K562 (cell line): Measurements from ENCODE around the gene PRDM16. TPM values are rescaled to one million over a fixed set of nuclear protein-coding genes. Genes with fewer than 3 reads are reported as not detected.

Experiments
- ATAC-seq: fragments of 200-7000 bp; cut with Tn5 transposase; 3 replicates; pipeline ENCODE4 v1.9.1; 2020; ENCODE audit warnings: moderate library complexity
- BruUV-seq: library from RNA; stranded (reverse); fragments of 400-500 nt; replicated peaks from 2 replicates; lab custom pipeline; 2021; lab: Mats Ljungman, UMichigan
- CTCF ChIA-PET: fragments of 300-600 bp; formaldehyde crosslinking; extraction: SDS; loops from one replicate; lab custom pipeline; 2021; ENCODE audit warnings: low intra/inter-chr PET ratio; lab: Yijun Ruan, JAX
- POLR2A ChIA-PET: fragments of 300-600, 350-650 bp; sonication (Branson Sonifier 250); formaldehyde crosslinking; extraction: SDS; loops from one replicate; lab custom pipeline; 2021; ENCODE audit warnings: antibody characterized with exemption, inconsistent platforms; lab: Yijun Ruan, JAX
- DNase-seq, 4 experiments: peaks; one replicate each; pipeline versions ENCODE4 v3.0.0 to v3.0.0-alpha.2; 2011 to 2018; ENCODE audit warnings: low spot score in 3 of 4, mixed read lengths in 3 of 4; ENCODE audit errors: extremely low read depth in 1 of 4
- FAIRE-seq: peaks from 2 replicates; lab custom pipeline; 2011; peaks lifted over from hg19 to GRCh38; lab: Jason Lieb, UNC
- H2AFZ ChIP-seq: 2 replicates; pipeline ENCODE4 v1.6.0; 2011; ENCODE audit warnings: low read depth, low read length, control low read depth, inconsistent platforms
- H3K27ac ChIP-seq: fragments of 200-600 bp; 3 replicates; pipeline ENCODE4 v1.8.0; 2011; ENCODE audit warnings: low read depth, mild to moderate bottlenecking, control low read depth, inconsistent platforms, low read length, moderate library complexity, mixed read lengths; ENCODE audit errors: extremely low read depth
- H3K27me3 ChIP-seq, 2 experiments: fragments of 300-600 bp in 1 of 2; 2 replicates in 1 of 2; 3 replicates in 1 of 2; pipeline versions ENCODE4 v1.6.0 to v1.8.0; 2011; ENCODE audit warnings: inconsistent platforms in 2 of 2, low read length in 2 of 2, mild to moderate bottlenecking in 1 of 2, mixed read lengths in 1 of 2, moderate library complexity in 1 of 2; ENCODE audit not compliant: control insufficient read depth in 2 of 2, insufficient read depth in 2 of 2
- H3K36me3 ChIP-seq: fragments of 300-600 bp; 3 replicates; pipeline ENCODE4 v1.8.0; 2011; ENCODE audit warnings: mild to moderate bottlenecking, low read length, inconsistent platforms; ENCODE audit not compliant: control insufficient read depth, insufficient read depth
- H3K4me1 ChIP-seq, 2 experiments: fragments of 200-600 bp in 1 of 2; replicated peaks in 1 of 2; 2 replicates in 1 of 2; 3 replicates in 1 of 2; pipeline versions ENCODE4 v1.5.1 to v1.8.0; 2011; ENCODE audit warnings: inconsistent platforms in 2 of 2, low read length in 2 of 2, mild to moderate bottlenecking in 1 of 2, mixed read lengths in 1 of 2, moderate library complexity in 1 of 2; ENCODE audit not compliant: control insufficient read depth in 2 of 2, insufficient read depth in 2 of 2
- H3K4me2 ChIP-seq: 2 replicates; pipeline ENCODE4 v1.6.1; 2011; ENCODE audit warnings: low read length, control low read depth, inconsistent platforms, mixed read lengths; ENCODE audit not compliant: insufficient read depth
- H3K4me3 ChIP-seq: fragments of 200-600 bp; sonication (generic), shearing (Covaris generic); 2 replicates; pipeline ENCODE4 v1.5.1; 2016; ENCODE audit warnings: control low read depth, inconsistent platforms
- H3K79me2 ChIP-seq: fragments of 200-600 bp; 3 replicates; pipeline ENCODE4 v1.8.0; 2011; ENCODE audit warnings: low read length, inconsistent platforms; ENCODE audit not compliant: control insufficient read depth, insufficient read depth
- H3K9ac ChIP-seq, 2 experiments: 2 replicates each; pipeline versions ENCODE4 v1.6.0 to v1.6.1; 2011; ENCODE audit warnings: low read depth in 2 of 2, low read length in 2 of 2, control low read depth in 1 of 2, inconsistent platforms in 1 of 2, mild to moderate bottlenecking in 1 of 2, mixed read lengths in 1 of 2; ENCODE audit not compliant: insufficient read depth in 1 of 2
- H3K9me1 ChIP-seq: one replicate; pipeline ENCODE4 v1.6.0; 2011; ENCODE audit warnings: inconsistent platforms, mild to moderate bottlenecking, low read length, moderate library complexity; ENCODE audit not compliant: control insufficient read depth, insufficient read depth
- H3K9me3 ChIP-seq: replicated peaks from 2 replicates; pipeline ENCODE4 v1.5.1; 2011; ENCODE audit warnings: low read depth, low read length, inconsistent platforms; ENCODE audit not compliant: control insufficient read depth, insufficient read depth
- H4K20me1 ChIP-seq: replicated peaks from 2 replicates; pipeline ENCODE4 v1.6.1; 2011; ENCODE audit warnings: low read length, inconsistent platforms, mixed read lengths; ENCODE audit not compliant: control insufficient read depth, insufficient read depth
- CREB1 ChIP-seq, 2 experiments: sonication (generic) in 1 of 2; formaldehyde crosslinking in 1 of 2; IDR thresholded peaks; 2 replicates each; pipeline versions ENCODE4 v1.6.1 to v1.8.0; 2012 to 2022; ENCODE audit warnings: inconsistent platforms in 1 of 2, mild to moderate bottlenecking in 1 of 2, missing genetic modification reagents in 1 of 2, moderate library complexity in 1 of 2
- ETV1 ChIP-seq: fragments of 450-650 bp; conservative IDR thresholded peaks from 2 replicates; pipeline ENCODE4 v1.6.1; 2016; ENCODE audit warnings: missing genetic modification characterization, control low read depth, low read depth, missing compliant biosample characterization
- JUN ChIP-seq, 2 experiments: sonication (generic) in 1 of 2; formaldehyde crosslinking in 1 of 2; IDR thresholded peaks; 2 replicates each; pipeline versions ENCODE4 v1.6.1 to v1.8.0; 2012 to 2022; ENCODE audit warnings: borderline replicate concordance in 2 of 2, mild to moderate bottlenecking in 2 of 2, improper control_type of control experiment in 1 of 2, low read depth in 1 of 2, low read length in 1 of 2, missing genetic modification reagents in 1 of 2
- NCOA1 ChIP-seq: fragments of 450-650 bp; IDR thresholded peaks from 2 replicates; pipeline ENCODE4 v1.6.1; 2016; ENCODE audit warnings: low read depth
- NCOA6 ChIP-seq: fragments of 450-650 bp; IDR thresholded peaks from 2 replicates; pipeline ENCODE4 v1.6.1; 2017; ENCODE audit warnings: mild to moderate bottlenecking
- PREB ChIP-seq: sonication (generic); formaldehyde crosslinking; IDR thresholded peaks from 2 replicates; pipeline ENCODE4 v1.8.1; 2023; ENCODE audit warnings: mild to moderate bottlenecking, missing genetic modification reagents
- RUNX1 ChIP-seq: sonication (generic); IDR thresholded peaks from 2 replicates; pipeline ENCODE4 v1.6.1; 2016; ENCODE audit warnings: antibody characterized with exemption, low read depth
- ZNF324 ChIP-seq: fragments of 250-450 bp; sonication (Bioruptor Pico); IDR thresholded peaks from 2 replicates; pipeline ENCODE4 v1.4.0; 2020; ENCODE audit warnings: mild to moderate bottlenecking
- WGBS: fragments of 100-300 bp; shearing (Covaris generic); methylation state at CpG from one replicate; pipeline ENCODE4 v1.1.6; 2016; ENCODE audit warnings: low coverage, mixed read lengths; ENCODE audit not compliant: insufficient coverage; ENCODE audit errors: missing lambda C conversion rate; 5-methylcytosine and 5-hydroxymethylcytosine counted together
- in situ Hi-C: fragments of 300-500 bp; cut with MboI; formaldehyde crosslinking; loops from 4 replicates; pipeline ENCODE4 v1.15.0; 2018; ENCODE audit warnings: inconsistent platforms, mixed read lengths
- intact Hi-C: fragments of 100-400 bp; cut with micrococcal nuclease; formaldehyde crosslinking; loops from 2 replicates; pipeline ENCODE4 v1.14.2; 2022
- polyA plus RNA-seq, 8 experiments: library from polyadenylated mRNA; depleted of rRNA in 4 of 8; stranded (reverse) in 5 of 8; unstranded in 3 of 8; fragments of >200 nt; fragmentation: Nextera tagmentation in 2 of 8; fragmentation: Illumina TruSeq in 1 of 8; extraction: Ambion mirVana in 2 of 8; extraction: Trizol in 1 of 8; gene quantifications; 2 replicates each; pipeline versions ENCODE4 v1.2.1 to v1.2.3, GENCODE V29; 2011 to 2014; ENCODE audit warnings: inconsistent platforms in 1 of 8, missing spikeins in 1 of 8
- total RNA-seq, 7 experiments: library from RNA; depleted of rRNA in 6 of 7; stranded (reverse); fragments of >200 nt in 6 of 7; fragmentation: Illumina TruSeq in 2 of 7; extraction: Trizol in 2 of 7; gene quantifications; 2 replicates each; pipeline versions ENCODE4 v1.2.1 to v1.2.3, GENCODE V29; 2011 to 2021; ENCODE audit warnings: low replicate concordance in 1 of 7

Gene PRDM16
- total and polyA plus RNA-seq, 9 of the 15 experiments (the other 6 are each of a cell fraction or from before 2014, with no cell fraction given) = 0.10 to 0.27 TPM; not detected in 7

- BruUV-seq = no TSS peak
- Histone ChIP-seq H3K4me3 (no peak overlapping the region), H3K9me1 (peaks cover 6% of the 10 kb centered on the region), H3K9ac (no peak overlapping the region; a peak in 1 of 4 replicates), H3K79me2 (no peaks in the 10 kb centered on the region), H3K36me3 (no peaks in the 10 kb centered on the region), H3K27ac (no peak overlapping the region), H3K27me3 (peaks cover 63 to 95% of the 10 kb centered on the region in 2 experiments; a peak in 4 of 5 replicates), H4K20me1 (peaks cover 26% of the 10 kb centered on the region; the same call in 1 of the 2 replicates), H3K9me3 (no peaks in the 10 kb centered on the region), H2AFZ (no peak overlapping the region), H3K4me1 (peaks cover 0 to 3% of the 10 kb centered on the region in 2 experiments; a peak in 2 of 5 replicates), H3K4me2 (no peak overlapping the region)
- ChIA-PET POLR2A (interaction anchor here (0.7 to 1.3 kb wide), 2 partner anchors 14 to 127 kb away, joined by 3 to 4 read pairs; no protein-coding TSS in a partner anchor), CTCF (no interaction called here)
- ATAC-seq (no peak), DNase-seq (no peak), FAIRE-seq (no peak)
- no peak for TF ChIP-seq PREB (CRISPR knock-in tag)
- no peak for TF ChIP-seq RUNX1
- no peak for TF ChIP-seq NCOA6
- TF ChIP-seq JUN (IDR thresholded peaks at IDR 0.05; ENCODE audit: borderline replicate concordance, low read depth, low read length) = no peak
- TF ChIP-seq JUN (CRISPR knock-in tag; IDR thresholded peaks at IDR 0.05; ENCODE audit: borderline replicate concordance) = no peak
- TF ChIP-seq CREB1 (IDR thresholded peaks at IDR 0.05) = no peak
- no peak for TF ChIP-seq CREB1 (CRISPR knock-in tag; IDR thresholded peaks at IDR 0.05)
- TF ChIP-seq ETV1 (tag) = no peak
- no peak for TF ChIP-seq ZNF324 (CRISPR knock-in tag)
- no peak for TF ChIP-seq NCOA1
- in situ Hi-C loops (no loop called here), intact Hi-C loops (no loop called here)
- WGBS = 1% methylated on average over 15 of the region's 16 CpGs
These were observed 70.4 kb downstream of the PRDM16 start for GRCh38 chr1:3139451-3139852.
